CD4-positive, alpha-beta T cell treated with Interleukin-15 for 4 hours (primary cell): ENCODE measurements around the gene CCDC102A.

Experiments used
- DNase-seq: peaks from one replicate; pipeline ENCODE4 v3.0.0-alpha.2; 2020; ENCODE audit warnings: low spot score

The CCDC102A gene

DNA sequence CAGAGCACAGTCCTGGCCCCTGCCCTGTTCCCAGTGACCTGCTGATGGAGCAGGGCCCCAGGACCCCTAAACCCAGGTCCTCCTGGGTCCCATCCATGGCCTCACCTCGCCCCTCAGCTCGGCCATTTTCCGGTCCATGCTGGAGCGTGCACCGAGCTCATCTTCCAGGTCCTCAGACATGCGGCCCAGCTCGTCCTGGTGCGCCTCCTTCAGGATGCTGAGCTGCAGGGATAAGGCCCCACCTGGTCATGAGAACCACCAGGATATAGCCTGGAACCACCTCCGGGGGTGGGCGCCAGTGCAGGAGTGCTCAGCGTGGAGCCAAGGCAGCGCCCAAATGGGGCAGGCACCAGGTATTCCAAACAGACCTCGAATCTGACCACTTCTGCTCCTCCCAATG, 17.9 kb downstream of the CCDC102A start:
- DNase-seq: no peak

DNA sequence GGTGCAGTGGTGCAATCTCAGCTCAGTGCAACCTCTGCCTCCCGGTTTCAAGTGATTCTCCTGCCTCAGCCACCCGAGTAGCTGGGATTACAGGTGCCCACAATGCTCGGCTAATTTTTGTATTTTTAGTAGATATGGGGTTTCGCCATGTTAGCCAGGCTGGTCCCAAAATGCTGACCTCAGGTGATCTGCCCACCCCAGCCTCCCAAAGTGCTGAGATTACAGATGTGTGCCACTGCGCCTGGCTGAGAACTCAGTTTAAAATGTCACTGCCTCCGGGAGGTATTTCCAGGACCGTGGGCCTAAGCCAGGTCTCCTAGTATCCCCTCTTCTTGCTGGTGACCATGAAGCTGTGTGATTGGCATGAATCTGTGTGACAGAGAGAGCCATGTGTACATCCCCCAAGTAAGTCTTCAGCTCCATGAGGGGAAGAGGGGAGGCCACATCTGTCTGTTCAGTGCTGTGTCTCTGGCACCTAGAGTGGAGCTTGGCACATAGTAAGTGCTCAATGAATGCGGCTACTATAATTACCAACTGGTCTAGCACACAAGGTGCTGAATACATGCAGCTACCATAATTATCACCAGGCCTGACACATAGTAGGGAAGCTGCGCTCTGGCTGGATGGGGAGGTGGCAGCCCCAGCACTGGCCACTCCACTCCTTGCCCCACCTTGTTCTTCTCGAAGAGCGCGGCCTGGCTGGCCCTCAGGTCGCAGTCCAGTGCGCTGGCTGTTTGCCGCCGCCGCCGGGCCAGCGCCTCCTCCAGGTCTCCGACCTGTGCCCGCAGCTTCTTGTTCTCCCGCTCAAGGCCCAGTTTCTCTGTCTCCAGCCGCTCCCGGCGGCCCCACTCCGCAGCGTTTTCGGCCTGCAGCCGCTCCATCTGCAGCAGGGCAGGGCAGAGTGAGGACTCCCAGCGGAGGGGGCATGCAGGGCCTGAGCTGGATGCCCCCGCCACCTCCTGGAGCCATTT, 18.7 kb downstream of the CCDC102A start:
- DNase-seq: no peak

DNA sequence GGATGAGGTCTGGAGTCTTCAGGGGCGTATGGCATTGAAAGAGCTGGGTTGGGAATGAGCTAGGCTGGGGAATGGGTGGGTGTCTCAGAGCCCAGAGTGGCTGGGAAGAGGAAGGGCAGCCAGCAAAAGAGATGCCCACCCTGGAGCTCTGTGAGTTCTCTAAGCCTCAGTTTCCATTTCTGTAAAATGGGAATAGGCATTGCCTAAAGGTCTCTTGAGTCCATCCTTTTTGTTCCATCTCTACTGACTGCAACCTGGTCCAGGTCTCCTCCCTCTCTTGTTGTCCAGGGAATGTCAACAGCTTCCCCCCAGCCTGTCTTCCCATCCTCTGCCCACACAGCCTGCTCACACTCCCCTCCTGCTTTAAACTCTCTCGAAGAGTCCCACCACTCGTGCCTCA, 19.6 kb downstream of the CCDC102A start:
- DNase-seq: no peak

DNA sequence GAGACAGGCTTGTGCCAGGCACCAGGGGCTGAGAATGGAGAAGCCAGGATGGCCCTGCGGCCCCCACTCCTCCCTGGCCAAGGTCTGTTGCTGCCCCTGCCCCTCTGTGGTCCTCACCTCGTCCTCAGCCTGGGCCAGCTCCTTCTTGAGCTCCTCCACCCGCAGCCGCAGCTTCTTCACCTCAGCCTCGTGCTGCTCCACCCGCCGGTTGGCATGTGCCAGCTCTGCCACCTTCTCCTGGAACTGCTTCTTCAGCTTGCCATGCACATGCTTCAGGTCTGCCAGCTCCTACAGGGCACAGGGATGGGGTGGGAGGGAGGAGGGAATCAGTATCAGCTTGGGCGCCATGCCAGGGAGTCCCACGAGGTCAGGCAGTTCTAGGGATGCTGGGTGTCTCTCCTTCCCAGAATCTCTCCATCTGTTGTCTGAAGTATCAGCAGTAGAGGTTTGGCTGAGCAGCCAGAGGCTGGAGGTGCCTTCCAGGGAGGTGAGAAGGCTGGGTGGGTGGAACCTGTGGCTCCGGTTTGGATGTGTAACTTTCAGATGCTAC, 20.1 kb downstream of the CCDC102A start:
- DNase-seq: no peak

DNA sequence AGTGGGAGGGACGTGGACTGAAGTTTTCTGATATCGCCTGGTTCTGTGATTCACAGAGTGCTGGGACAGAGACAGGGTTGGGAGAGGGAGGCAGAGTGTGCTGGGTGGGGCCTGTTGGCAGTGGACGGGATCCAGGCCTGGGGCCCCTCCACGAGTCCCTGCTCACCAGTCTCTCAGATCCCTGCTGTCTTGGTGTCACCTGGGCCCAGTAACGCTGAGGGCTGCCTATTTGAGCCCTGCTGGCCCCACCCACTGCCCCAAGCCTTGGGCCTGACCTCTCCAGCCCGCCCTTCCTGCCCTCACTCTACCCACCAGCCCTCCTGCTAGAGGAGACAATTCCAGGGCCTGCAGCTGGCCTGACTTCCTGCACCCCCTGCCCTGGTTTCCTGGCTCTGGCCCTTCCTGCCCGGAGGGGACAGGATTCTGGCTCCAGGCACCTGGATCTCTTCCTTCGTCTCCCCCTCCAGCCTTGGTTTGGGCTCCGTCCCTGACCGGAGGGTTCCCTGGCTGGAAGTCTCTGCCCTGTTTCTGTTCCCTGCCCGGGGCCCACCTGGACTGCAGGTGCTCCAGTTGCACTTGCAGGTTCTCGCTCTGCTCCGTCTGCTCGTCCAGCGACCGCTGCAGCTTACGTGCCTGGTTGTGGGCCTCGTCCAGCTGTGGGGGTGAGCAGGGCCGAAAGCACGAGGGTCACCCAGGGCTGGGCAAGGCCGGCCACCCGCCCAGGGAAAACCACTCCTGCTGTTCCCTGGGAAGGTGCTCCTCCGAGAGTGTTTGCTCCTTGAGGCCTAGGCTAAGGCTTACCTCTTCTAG, 21.4 kb downstream of the CCDC102A start:
- DNase-seq: no peak

DNA sequence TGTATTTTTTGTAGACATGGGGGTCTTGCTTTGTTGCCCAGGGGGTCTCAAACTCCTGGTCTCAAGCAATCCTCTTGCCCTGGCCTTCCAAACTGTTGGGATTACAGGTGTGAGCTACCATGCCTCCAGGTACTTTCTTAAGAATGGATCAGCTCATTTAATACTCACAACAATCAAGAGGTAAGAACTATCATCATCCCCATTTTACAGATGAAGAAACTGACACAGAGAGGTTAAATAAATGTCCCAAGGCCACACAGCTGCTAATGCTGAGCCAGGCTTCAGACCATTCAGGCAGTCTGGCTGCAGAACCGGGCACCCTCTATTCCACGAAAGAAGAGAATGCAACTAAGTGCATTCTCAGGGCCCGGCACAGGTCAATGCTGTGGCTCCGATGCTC, 22.0 kb downstream of the CCDC102A start:
- DNase-seq: no peak

DNA sequence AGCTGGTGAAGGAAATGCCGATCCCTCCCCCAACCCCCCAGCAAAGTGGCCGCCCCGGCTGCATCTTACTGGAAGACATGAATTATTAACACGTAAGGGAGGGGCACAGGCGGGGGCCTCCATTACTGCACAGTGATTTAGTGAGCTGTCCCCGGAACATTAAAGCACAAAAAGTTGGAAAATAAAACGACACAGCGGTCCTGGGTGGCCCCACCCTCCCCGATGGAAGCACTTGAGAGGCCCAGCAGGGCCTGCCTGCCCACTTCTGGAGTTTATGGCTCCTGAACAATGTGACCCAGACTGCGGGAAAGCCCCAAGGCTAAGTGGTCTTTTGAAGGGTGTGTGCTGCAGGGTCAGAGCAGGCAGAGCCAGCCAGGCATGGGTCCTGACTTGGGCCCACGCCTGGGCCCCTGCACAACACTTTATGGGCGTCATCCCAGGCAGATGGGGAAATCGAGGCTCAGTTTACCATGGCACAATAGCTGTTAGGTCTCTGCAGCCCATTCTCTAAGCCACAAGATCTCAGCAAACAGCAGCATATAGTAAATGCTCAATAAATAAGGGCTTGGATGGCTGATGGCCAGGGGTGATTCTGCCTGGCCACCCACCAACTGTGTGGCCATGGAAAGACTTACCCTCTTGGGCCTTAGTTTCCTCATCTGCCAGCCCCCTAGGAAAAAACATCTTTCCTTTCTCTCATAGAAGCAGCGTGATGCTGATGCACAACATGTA, 22.8 kb downstream of the CCDC102A start:
- DNase-seq: no peak

DNA sequence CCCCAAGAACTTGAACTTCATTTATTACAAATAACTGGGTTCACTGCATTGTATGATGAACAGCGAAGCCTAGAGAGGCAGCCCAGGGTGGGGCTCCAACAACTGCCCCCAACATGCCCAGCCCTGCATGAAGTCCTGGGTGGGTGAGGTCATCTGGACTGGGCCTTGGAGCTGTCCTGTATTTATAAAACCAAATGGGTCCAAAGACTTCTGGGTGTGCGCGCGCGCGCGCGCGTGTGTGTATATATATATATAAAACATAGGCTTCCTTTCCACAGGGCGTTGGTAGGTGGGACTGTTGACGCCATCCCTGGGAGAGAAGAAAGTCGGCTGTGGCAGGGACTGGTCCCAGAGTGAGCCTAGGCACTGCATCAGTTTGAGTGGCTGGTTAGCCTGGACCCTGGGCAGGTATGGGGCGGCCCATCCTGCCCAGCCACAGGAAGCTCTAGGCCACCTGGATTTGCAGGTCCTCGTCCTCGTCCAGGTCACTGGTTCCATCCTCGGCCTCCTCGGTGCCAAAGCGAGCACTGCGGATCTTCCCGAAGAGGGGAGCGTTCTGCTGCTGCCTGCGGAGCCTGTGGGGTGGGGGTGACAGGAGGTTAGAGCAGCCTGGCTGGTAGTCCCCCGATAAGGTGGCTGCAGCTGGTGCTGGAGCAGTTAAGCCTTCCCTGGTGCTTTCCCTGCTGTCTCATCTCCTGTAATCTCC, 23.9 kb downstream of the CCDC102A start:
- DNase-seq: no peak

DNA sequence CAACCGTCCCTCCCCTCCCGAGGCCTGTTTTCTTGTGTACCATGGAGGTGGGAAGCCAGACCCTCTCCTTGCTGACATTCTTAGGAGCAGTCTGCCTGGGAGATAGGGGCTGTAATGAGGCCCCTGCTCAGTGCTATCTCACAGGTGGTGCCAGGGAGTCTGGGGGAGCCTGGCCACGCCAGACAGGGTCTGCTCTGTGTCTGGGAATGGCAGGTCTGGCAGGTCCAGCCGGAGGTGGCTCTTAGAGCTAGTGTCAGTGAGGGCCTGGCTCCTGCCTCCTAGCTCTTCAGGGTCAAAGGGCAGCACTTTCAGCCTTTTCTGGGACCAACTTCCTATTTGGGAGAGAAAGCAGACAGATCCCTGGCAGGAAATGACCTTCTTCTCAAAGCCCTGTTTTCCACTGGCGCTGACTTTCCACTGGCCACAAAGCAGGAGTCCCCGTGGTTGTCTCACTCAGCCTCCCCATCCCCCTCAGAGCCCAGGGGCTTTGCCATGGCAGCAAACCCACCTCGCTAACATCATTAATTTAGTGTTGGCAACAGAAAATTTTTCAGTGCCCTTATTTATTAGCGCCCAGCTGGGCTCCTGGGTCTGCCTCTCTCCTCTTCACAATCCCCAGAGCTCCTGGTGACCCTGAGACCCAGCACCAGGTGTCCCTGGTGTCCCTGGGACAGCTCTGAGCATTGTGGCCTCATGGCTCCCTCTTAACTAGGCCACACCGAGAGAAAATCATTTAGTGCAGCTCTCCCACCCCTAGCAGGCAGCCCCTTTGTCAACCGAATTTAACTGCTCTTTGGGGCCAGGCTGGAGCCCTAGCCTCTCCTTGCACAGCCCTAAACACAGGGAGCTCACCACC, 26.1 kb downstream of the CCDC102A start:
- DNase-seq: no peak

DNA sequence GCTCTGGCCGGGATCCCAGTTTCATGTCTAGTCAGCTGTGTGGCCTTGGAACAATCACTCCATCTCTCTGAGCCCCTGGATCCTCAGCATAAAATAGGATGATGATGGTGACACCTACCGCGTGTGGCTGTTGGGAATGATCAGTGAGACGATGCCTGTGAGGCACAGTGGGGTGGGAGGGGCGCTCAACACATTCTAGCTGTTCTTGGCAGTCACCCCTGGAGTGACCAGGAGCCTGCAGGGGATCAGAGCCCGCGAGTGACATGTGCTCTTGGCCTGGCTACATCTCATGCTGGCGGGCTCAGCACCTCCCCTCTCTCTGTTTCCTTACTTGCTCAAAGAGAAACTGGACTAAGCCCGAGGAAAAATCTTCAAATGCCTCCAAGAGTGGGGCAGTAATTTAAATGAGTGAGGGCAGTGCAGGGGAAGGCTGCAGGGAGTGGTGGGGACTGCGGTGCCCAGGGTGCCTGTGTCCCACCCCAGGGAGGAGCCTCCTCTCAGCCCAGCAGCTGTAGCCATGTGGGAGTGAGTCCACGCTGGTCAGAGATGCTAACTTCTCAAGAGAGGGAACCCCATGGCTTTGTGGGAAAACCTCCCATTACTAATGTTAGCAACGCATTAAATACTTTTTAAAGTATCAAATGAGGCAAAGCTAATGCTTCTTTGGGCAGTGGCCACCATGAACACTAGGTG, 27.0 kb downstream of the CCDC102A start:
- no peak for DNase-seq

DNA sequence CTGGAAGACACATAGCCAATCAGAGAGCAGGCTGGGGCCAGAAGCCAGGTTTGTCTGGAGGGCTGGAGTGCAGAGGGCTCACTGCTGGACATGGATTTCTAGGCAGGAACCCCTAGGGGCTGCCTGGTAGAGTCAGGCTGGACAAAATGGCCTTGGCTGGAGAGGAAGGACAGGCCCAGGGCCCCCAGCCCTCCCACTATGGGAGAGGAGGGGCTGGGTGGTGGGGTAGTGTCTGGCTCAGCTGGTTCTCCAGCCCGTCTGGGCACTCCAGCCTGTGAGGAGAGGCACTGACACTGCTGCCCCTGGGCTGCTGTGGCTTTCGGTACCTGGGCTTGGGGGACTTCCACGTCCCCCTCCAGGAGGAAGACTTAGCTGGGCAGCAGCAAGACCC, 28.3 kb downstream of the CCDC102A start:
- DNase-seq: no peak

DNA sequence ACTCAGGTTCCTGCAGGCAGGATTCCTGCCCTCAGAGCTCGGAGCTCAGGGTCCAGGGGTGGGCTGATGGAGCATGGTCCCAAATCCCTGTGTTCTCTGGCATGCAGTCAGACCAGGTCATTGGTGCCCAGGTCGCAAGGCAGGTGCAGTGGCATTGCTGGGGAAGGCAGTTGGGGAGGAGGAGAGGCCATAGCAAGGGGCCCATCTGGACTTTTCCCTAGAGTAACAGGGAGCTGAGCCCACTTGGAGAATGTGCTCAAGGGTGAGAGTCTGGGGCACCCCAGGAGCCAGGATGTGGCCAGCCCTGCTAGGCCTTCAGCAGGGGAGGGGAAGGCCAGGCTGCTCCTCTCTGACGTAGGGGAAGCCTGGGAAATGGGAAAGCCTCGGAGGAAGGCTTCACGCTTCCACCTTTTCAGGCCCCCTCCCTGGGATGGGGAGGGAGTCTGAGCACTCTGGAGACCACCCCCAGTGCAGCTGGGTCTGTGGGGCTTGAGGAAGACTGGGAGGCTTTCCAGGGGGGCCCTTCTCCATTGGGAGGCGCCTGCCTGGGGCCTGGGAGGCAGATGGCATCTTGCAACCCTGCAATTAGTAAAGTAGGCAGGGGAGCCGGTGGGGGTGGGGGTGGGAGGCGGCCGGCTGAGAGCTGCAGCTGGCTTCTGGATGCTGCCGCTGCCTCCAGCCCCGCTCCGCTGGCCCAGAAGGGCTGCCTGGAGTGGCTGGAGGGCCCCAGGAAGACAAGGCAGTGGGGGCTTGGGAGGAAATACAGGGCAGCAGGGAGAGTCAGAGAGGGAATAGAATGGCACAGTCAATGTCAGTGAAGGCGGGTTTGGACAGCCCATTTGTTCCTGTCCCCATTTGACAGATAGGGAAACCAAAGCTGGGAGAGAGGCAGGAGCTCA, 29.0 kb downstream of the CCDC102A start:
- DNase-seq: no peak

DNA sequence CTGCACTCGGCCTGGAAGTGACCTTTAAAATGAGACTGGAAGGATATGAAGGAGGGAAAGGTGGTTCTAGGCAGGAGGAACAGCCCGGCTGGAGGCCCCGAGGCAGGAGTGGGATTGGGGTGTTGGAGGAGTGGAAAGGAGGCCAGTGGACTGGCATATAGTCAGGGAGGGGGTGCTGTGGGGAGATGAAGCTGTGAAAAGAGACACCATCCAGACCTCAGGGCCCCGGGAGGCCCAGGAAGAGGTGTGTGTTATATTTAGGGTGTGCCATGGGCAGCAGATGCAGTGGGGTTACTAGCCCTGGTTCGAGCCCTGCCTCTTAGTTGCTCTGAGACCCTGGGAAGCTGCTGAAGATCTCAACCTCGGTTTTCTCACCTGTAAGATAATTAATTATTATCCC, 31.2 kb downstream of the CCDC102A start:
- no peak for DNase-seq

DNA sequence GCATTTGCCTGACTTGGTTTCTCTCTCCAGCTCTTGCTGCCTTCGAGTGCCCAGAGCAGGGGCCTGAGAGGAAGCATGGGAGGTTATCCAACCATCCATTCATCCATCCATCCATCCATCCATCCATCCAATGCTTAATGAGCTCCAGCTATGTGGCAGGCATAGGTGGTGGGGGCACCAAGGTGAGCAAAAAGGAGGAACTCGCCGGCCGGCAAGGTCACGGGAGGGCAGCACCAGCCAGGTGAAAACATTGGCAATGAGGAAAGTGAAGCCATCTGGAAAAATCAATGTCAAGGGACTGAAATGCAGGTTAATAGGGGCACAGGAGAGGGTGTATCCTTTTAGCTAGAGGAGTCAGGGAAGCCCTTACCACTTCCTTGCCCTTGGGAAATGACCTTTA, 31.9 kb downstream of the CCDC102A start:
- no peak for DNase-seq

DNA sequence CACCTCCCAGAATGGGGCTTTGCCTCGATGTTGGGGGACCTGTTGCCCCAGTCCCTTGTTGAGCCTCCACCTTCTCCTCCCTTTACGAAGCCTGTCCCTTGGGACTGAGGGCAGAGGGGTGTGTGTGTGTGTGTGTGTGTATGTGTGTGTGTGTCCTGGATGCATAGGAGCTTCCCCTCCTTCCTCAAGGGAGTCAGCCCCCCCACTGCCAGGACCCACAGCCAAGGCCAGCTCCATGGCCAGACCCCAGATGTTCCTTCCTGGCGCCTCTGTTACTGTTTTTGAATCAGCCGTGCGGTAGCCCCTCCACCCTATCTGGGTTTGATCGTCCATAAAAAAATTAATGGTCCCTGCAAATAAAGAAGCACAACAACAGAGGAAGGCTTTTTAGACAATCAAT, 32.4 kb downstream of the CCDC102A start:
- DNase-seq: no peak

DNA sequence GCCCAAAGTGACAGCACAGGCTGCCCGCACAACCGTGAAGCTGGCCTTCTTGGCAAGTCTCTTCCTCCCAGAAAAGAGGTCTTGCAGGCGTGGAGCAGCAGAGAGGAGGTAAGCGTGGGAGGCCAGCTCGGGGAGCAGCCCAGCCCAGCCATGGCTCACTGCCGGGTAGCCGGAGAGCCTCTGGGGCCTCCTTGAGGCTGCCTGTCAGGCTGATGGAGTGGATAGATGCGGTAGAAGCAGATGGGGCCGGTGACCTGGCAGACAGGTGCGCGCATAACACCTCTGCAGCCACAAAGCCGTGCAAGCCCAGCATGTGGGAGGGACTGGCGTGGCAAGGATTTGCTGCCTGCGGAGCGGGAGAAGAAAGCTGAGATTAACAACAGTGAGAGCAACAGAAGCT, 33.0 kb downstream of the CCDC102A start:
- DNase-seq: no peak

DNA sequence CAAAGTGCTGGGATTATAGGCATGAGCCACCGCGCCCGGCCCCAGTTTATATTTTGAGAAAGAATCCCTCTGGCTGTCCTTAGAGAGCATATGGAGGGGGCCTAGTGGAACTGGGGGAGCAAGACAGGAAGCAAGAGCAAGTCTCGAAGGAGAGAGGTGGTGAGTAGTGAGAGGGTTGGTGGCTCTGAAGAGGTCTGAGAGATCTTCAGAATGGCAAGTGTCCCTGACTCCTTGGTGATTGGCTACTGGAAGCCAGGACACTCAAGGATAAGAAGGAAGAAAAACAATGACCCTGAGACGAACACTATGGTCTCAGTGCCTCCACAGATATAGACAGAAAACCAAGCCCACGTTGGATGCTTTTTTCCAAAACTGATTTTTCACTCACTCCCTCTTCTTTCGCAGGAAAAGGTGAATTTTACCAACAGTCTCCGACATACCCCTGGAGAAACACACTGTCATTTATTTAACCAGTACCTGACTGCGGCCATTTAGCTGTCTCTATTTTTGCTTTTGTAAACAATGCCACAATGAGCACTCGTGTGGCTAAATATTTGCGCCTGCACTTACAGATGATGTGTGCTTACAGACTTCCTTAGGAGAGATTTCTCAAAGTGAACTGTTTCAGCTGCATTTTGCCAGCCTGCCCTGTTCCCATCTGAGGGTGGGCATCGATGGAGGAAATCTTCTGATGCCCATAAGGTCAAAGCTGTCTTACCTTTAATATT, 34.2 kb downstream of the CCDC102A start:
- DNase-seq: no peak

DNA sequence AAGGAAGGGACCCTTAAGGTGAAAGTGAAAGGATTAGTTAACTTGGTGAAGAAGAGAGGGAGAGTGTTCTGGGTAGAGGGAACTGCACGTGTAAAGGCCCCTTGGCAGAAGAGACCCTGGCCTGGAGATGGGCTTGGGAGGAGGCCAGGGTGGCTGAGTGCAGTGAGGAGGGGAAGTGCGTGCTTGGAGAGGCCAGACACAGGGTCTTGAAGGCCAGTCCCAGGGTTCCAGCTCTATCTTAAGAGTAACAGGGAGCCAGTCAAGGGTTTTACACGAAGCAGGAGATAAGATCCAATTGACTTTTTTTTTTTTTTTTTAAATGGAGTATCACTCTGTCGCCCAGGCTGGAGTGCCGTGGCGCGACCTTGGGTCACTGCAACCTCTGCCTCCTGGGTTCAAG, 34.9 kb downstream of the CCDC102A start:
- no peak for DNase-seq
